GM11168 (cell line): ENCODE measurements around the gene RAPGEF2.

Experiments
- in situ Hi-C: fragments of 300-500 bp; cut with MboI; formaldehyde crosslinking; loops from one replicate; pipeline ENCODE4 v1.12.0; 2022; ENCODE audit warnings: low sequenced_read_pairs; ENCODE audit not compliant: unreplicated experiment

RAPGEF2 gene

DNA sequence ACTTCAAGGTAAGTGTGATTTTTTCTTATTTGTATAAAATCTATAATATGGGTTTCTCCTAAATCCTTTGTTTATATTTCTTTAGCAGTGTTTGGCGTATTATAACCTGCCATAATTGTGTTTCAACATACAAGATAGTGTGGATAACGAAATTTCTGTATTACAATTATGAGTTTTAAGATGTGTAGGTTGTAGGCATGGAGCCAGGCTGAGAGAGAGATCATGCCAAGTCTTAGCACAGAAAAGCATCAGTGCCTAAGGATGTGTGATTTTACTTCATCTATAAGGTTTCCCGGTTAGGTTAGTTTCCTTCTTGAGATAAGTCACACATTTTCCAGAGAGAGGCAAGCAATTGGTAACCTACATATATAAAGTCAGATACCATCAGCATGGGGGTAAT lies 161.2 kb downstream of the RAPGEF2 start:
- in situ Hi-C loops = no loop called here

GRCh38 chr4:159266981-159267868 lies 164.3 kb downstream of the RAPGEF2 start:
- in situ Hi-C loops = no loop called here

DNA sequence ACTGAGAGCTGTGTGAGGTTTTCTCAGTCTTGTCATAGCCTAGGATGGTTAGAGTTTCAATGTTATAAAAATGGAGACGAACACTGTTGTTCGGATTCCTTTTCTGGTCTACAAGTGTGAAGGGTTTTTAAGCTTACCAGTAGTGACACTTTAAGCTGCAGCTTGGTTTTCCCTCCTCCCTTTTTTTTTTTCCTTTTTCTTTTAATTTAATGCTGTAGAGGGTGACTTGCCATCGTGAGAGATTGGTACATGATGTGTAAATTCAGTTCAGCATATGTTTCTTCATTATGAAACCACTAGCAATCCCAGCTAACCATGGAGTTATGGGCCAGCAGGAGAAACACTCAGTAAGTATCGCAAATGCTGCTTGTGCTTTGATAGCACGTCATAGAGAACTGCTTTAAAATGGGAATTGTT lies 165.0 kb downstream of the RAPGEF2 start:
- in situ Hi-C loops = no loop called here

DNA sequence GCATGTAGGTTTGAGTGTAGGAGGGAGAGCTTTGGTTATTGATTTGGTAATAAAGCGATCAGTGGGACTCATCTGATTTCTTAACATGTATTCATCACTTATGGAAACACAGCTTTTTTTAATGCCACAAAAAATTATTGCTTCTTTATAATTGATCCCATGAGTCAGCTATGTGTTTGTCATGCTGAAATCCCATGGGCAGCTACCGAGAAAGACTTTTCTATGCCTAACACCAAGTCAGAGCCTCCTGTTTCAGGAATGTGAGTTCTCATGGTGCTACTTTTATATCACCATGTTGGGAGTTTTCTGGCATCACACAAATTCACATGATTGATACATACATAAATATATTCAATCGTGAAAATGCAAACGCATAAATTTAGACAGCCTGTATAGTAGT lies 165.7 kb downstream of the RAPGEF2 start:
- in situ Hi-C loops = no loop called here

GRCh38 chr4:159269116-159269515 lies 166.2 kb downstream of the RAPGEF2 start:
- in situ Hi-C loops = no loop called here

GRCh38 chr4:159269956-159270355 lies 167.1 kb downstream of the RAPGEF2 start:
- in situ Hi-C loops = no loop called here

DNA sequence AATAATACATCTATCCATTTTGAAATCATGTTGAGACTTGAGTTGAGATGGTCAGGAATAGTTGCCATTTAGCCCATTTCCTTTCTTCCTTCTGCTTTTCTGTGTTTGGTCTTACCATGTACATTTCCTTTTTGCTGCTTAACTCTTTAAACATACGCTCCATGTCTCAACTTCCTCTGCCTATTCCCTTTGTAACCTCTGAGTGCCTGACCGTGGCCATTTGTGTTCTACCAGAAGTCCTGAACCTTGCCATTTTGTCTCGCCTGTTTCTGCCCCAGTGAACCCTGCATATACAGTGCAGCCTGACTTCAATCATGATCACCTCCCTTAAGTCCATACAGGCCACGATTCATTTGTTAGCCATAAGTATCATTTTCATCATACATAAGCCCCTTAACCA lies 169.0 kb downstream of the RAPGEF2 start:
- in situ Hi-C loops = no loop called here

GRCh38 chr4:159272273-159273140 lies 169.6 kb downstream of the RAPGEF2 start:
- in situ Hi-C loops = no loop called here

GRCh38 chr4:159273141-159273438 lies 170.2 kb downstream of the RAPGEF2 start:
- in situ Hi-C loops = no loop called here

- in situ Hi-C loops = no loop called here
Observed at GRCh38 chr4:159273841-159274240, 171.0 kb downstream of the RAPGEF2 start.

DNA sequence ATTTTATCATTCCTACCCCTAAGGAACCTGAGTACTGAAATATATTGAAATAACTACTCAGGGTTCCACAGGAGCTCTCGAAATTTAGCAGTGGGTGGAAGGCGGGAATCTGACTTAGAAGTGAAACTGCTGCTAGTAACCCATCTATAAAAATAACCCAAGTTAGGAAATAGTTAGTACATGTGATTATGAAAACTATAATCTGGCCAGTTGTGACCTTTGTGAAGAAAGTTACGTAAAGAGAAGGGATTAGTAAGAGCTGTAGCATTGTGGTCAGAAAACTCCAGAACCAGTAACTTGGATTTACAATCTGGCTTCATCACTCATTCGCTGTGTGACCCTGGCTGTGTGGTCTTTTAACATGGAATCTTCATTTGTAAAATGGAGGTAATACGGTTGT lies 175.5 kb downstream of the RAPGEF2 start:
- in situ Hi-C loops = no loop called here

GRCh38 chr4:159279084-159279483 lies 176.2 kb downstream of the RAPGEF2 start:
- in situ Hi-C loops = no loop called here

GRCh38 chr4:159280442-159281172 lies 177.7 kb downstream of the RAPGEF2 start:
- in situ Hi-C loops = no loop called here

DNA sequence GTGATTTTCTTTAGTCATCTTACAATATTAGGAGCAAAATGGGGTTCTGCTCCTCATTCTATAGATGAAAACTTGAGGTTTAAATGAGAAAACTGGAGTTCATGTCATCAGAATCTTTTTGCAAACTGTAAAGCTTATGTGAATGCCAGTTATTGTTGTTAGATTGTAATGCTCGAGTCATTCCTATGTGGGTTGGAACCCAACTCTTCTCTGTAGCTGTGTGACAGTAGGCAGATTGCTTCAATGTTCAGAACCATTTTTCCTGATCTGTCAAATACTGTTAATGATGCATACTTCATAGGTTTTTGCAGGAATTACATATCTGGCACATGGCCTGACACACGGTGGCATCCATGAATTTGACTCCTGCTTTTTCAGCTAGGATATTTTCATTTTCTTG lies 178.9 kb downstream of the RAPGEF2 start:
- in situ Hi-C loops = no loop called here

- in situ Hi-C loops = no loop called here
Observed at GRCh38 chr4:159282329-159282728, 179.4 kb downstream of the RAPGEF2 start.

DNA sequence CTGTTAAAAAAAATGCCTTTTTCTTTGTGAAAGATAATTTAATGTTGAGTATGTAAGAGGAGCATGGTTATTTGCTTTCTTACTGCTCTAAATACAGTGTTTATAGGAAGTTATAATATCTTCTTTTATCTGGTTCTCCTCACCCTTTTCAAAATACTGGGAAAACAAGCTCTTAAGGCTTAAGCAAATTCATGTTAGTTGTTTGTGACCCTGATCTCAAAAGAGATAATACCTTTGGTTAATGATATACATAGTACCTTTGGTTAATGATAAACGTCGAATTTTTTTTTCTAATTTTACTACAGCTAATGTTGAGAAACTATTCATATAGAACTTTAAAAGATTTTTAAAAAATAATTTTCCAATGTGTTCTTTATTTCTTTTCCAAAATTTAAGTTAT lies 180.1 kb downstream of the RAPGEF2 start:
- in situ Hi-C loops = no loop called here

DNA sequence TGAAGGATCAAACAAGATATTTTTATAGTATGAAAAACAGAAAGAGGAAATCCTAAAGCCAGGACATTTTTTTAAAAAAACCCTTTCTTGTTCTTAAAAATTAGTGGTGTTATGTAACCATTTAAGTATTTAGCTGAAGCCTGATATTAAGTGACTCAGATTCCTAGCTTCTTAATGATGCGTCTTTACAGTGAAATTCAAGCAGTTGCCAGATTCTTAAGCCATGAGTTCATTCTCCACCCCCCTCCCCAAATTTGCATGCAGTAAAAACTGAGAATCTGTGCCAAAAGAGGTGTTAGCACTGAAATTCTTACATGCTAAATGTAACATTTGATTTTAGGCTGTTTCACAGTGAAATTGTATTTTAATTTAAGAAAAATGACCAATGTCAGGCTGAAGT lies 180.8 kb downstream of the RAPGEF2 start:
- in situ Hi-C loops = no loop called here

DNA sequence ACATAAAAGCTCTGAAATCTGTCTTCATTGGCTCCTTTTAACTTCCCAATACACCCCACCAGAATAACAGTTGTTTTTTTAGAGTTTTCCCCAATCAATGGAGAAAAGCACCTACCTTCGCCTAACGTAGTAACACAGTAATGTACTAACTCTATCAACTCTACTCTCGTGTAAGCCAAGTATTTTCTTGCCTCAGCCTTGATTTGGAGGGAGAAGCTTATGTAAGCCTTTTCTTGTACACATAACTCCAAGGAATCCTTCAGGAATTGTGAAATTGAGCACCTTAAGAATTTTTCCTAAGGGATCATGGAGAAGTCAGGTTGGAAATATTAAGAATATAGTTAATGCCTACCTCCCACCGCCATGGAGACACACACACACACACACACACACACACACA lies 181.2 kb downstream of the RAPGEF2 start:
- in situ Hi-C loops = no loop called here

- in situ Hi-C loops = no loop called here
Observed at GRCh38 chr4:159284733-159285132, 181.9 kb downstream of the RAPGEF2 start.

GRCh38 chr4:159287767-159288166 lies 184.9 kb downstream of the RAPGEF2 start:
- in situ Hi-C loops = no loop called here

DNA sequence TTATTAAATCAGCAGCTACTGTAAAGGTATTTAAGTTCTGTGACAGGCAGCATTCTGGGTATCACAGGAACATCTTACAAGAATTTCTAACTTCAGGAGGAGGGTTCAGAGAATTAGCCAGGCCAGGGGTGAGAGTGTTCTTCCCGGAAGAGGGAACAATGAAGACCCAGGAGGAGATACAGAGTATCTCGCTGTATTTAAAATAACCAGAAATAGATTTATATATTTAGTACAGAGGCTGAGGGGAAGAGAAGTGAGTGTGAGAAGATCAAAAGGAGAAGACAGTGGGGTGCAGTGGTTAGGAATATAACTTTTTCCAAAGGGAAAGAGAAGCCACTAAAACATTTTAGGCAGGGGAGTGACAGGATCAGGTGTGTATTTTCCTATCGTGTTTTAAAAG lies 186.8 kb downstream of the RAPGEF2 start:
- in situ Hi-C loops = no loop called here
